Effector memory CD8-positive, alpha-beta T cell (primary cell): ENCODE data around the gene DDR2.

Experiments
- ATAC-seq: fragments of 150-1000 bp; cut with Tn5 transposase; replicated peaks from 2 replicates; pipeline ENCODE4 v1.10.0; 2021; ENCODE audit warnings: mild to moderate bottlenecking, moderate library complexity
- DNase-seq, 3 experiments: peaks; one replicate each; pipeline ENCODE4 v3.0.0; 2021
- H3K27ac Mint-ChIP-seq, 2 donors: one replicate each; pipeline ENCODE4 v1.8.0; 2022; ENCODE audit warnings: mild to moderate bottlenecking in 2 of 2, mixed read lengths in 2 of 2, moderate library complexity in 2 of 2
- H3K27me3 Mint-ChIP-seq, 2 donors: one replicate each; pipeline ENCODE4 v1.8.0; 2022; ENCODE audit warnings: mixed read lengths in 2 of 2
- H3K36me3 Mint-ChIP-seq: one replicate; pipeline ENCODE4 v1.8.0; 2022; ENCODE audit warnings: mild to moderate bottlenecking, moderate library complexity, mixed read lengths; ENCODE audit not compliant: insufficient read depth
- H3K4me1 Mint-ChIP-seq, 2 donors: one replicate each; pipeline ENCODE4 v1.8.0; 2022; ENCODE audit warnings: low read depth in 2 of 2, mixed read lengths in 2 of 2
- H3K4me3 Mint-ChIP-seq, 2 donors: one replicate each; pipeline ENCODE4 v1.8.0; 2022; ENCODE audit warnings: mild to moderate bottlenecking in 2 of 2, mixed read lengths in 2 of 2, moderate library complexity in 2 of 2
- H3K9me3 Mint-ChIP-seq, 2 donors: one replicate each; pipeline ENCODE4 v1.8.0; 2022; ENCODE audit warnings: mixed read lengths in 2 of 2

DDR2 gene

GRCh38 chr1:162682013-162682419 is 49.8 kb downstream of the DDR2 start:
- DNase-seq (no peak), ATAC-seq (no peak)
- Mint-ChIP-seq H3K27me3 (peaks cover under 1 to 3% of the 10 kb centered on the region in 2 donors), H3K4me3 (no peak overlapping the region), H3K4me1 (no peaks in the 10 kb centered on the region), H3K36me3 (no peaks in the 10 kb centered on the region), H3K9me3 (no peaks in the 10 kb centered on the region), H3K27ac (no peak overlapping the region)

- Mint-ChIP-seq H3K27me3 (peaks cover 8 to 9% of the 10 kb centered on the region in 2 donors), H3K4me3 (no peak overlapping the region), H3K36me3 (no peaks in the 10 kb centered on the region), H3K9me3 (no peaks in the 10 kb centered on the region), H3K4me1 (no peaks in the 10 kb centered on the region), H3K27ac (no peak overlapping the region)
- ATAC-seq (no peak), DNase-seq (no peak)
Observed at GRCh38 chr1:162687870-162688269, 55.6 kb downstream of the DDR2 start.

- no peak for ATAC-seq
- Mint-ChIP-seq H3K4me1 (no peaks in the 10 kb centered on the region), H3K36me3 (no peaks in the 10 kb centered on the region), H3K9me3 (no peaks in the 10 kb centered on the region), H3K27me3 (peaks cover 9 to 13% of the 10 kb centered on the region in 2 donors), H3K27ac (no peak overlapping the region), H3K4me3 (no peak overlapping the region)
- no peak for DNase-seq
Observed at GRCh38 chr1:162688521-162688920, 56.3 kb downstream of the DDR2 start.

- no peak overlapping the region for H3K4me3 Mint-ChIP-seq
- no peak for DNase-seq
- H3K27ac Mint-ChIP-seq, result no peak overlapping the region
- H3K36me3 Mint-ChIP-seq, result no peaks in the 10 kb centered on the region
- H3K4me1 Mint-ChIP-seq, result no peaks in the 10 kb centered on the region
- H3K9me3 Mint-ChIP-seq, result no peaks in the 10 kb centered on the region
- H3K27me3 Mint-ChIP-seq, result peaks cover 9 to 14% of the 10 kb centered on the region in 2 donors
- ATAC-seq, result no peak
Observed at GRCh38 chr1:162688931-162689330, 56.7 kb downstream of the DDR2 start.

GRCh38 chr1:162689745-162690671 is 57.7 kb downstream of the DDR2 start:
- DNase-seq (no peak), ATAC-seq (no peak)
- Mint-ChIP-seq H3K36me3 (no peaks in the 10 kb centered on the region), H3K9me3 (no peaks in the 10 kb centered on the region), H3K4me1 (no peaks in the 10 kb centered on the region), H3K4me3 (no peak overlapping the region), H3K27ac (no peak overlapping the region), H3K27me3 (peaks cover 9 to 19% of the 10 kb centered on the region in 2 donors)

DNA sequence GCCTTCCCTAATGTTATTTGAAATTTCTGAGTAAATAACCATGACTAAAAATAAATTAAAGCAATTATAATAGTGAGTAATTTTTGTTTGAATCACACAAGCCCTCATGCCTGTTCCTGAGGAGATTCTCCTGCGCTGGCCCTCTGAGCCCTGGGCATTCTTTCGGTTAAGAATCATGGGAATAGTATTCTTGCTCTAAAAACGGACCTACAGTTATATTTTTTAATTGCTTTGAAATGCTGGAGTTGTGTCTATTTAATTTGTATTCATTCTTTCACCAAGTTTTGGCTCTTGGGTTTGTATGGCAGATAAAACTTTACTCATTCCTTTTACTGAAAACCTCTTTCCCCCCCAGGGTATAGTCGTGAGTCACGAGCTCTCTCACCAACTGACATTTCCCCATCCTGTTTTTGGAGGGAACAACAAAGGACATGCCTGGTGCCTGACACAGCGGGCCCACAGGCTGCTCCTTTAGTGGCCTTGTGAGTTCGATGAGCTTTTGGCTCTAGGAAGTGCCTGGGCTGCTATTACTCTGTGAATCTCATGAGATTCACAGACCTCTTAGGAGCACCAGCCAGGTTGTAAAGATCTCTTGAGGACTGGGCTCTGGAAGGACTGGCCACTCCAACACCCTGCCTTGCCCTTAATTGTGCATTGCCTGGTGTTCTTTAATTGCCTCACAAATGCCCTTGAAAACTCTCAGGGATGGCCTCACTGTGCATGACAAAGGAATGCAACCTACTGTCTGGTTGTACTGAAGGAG is 58.6 kb downstream of the DDR2 start:
- Mint-ChIP-seq H3K4me1 (no peaks in the 10 kb centered on the region), H3K36me3 (no peaks in the 10 kb centered on the region), H3K9me3 (no peaks in the 10 kb centered on the region), H3K27me3 (peaks cover 9 to 19% of the 10 kb centered on the region in 2 donors), H3K4me3 (no peak overlapping the region), H3K27ac (no peak overlapping the region)
- DNase-seq, result no peak
- no peak for ATAC-seq

- ATAC-seq, result no peak
- no peak overlapping the region for H3K4me3 Mint-ChIP-seq
- H3K36me3 Mint-ChIP-seq, result no peaks in the 10 kb centered on the region
- DNase-seq, result no peak
- peaks cover 15 to 16% of the 10 kb centered on the region in 2 donors for H3K27me3 Mint-ChIP-seq
- H3K4me1 Mint-ChIP-seq, result no peaks in the 10 kb centered on the region
- H3K27ac Mint-ChIP-seq, result no peak overlapping the region
- no peaks in the 10 kb centered on the region for H3K9me3 Mint-ChIP-seq
Observed at GRCh38 chr1:162691999-162692575, 59.8 kb downstream of the DDR2 start.

- H3K27ac Mint-ChIP-seq, result no peak overlapping the region
- H3K9me3 Mint-ChIP-seq, result no peaks in the 10 kb centered on the region
- no peak for ATAC-seq
Observed at GRCh38 chr1:162694911-162695310, 62.6 kb downstream of the DDR2 start.

GRCh38 chr1:162695687-162696086 is 63.4 kb downstream of the DDR2 start:
- DNase-seq (no peak), ATAC-seq (no peak)
- Mint-ChIP-seq H3K27me3 (peaks cover 9 to 11% of the 10 kb centered on the region in 2 donors), H3K4me1 (no peaks in the 10 kb centered on the region), H3K36me3 (no peaks in the 10 kb centered on the region), H3K27ac (no peak overlapping the region), H3K9me3 (no peaks in the 10 kb centered on the region), H3K4me3 (no peak overlapping the region)

More at GRCh38 chr1:162694911-162695310, 62.6 kb downstream of the DDR2 start:
- DNase-seq, result no peak
- H3K27me3 Mint-ChIP-seq, result peaks cover 9 to 11% of the 10 kb centered on the region in 2 donors
- H3K4me1 Mint-ChIP-seq, result no peaks in the 10 kb centered on the region
- H3K4me3 Mint-ChIP-seq, result no peak overlapping the region
- no peaks in the 10 kb centered on the region for H3K36me3 Mint-ChIP-seq

GRCh38 chr1:162696286-162696862 is 64.1 kb downstream of the DDR2 start:
- no peak for DNase-seq
- no peak for ATAC-seq
- H3K9me3 Mint-ChIP-seq, result no peaks in the 10 kb centered on the region
- H3K36me3 Mint-ChIP-seq, result no peaks in the 10 kb centered on the region
- no peaks in the 10 kb centered on the region for H3K4me1 Mint-ChIP-seq
- no peak overlapping the region for H3K27ac Mint-ChIP-seq
- H3K4me3 Mint-ChIP-seq, result no peak overlapping the region
- H3K27me3 Mint-ChIP-seq, result peaks cover 9 to 11% of the 10 kb centered on the region in 2 donors

DNA sequence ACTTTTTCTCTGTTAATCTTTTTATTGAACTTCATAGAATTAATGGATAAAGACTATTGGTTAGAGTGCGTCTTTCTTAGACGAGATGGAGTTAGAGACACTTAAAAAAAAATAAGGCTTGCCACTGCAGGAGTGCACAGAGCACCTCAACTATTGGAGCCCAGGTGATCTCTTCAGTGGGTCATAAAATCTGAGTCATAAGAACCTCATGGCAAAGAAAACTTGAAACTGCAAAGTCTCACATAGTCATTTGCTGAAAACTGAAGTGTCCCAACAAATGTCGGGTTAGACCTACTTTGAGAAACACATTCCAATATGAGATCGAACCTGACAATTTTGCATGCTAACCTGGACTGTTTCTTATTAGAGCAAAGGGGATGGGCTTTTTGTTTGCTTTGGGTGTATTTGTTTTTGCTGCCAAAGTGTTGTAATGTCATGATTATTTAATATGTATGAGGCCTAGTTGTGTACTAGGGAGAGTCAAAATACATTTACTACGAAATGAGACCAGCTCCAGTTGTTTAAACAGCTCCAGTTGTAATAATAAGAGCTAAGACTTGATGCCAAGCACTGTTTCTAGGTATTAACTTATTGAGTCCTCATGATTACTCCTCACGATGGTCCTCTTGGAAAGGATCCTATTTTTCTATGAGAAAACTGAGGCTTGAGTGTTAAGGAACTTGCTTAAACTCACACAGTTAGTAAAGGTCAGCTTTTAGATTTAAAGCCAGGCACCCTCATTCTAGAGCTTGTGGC is 65.1 kb downstream of the DDR2 start:
- Mint-ChIP-seq H3K27me3 (peaks cover 9 to 11% of the 10 kb centered on the region in 2 donors), H3K4me1 (no peaks in the 10 kb centered on the region), H3K27ac (no peak overlapping the region), H3K36me3 (no peaks in the 10 kb centered on the region), H3K9me3 (no peaks in the 10 kb centered on the region), H3K4me3 (no peak overlapping the region)
- DNase-seq, result no peak
- no peak for ATAC-seq

DNA sequence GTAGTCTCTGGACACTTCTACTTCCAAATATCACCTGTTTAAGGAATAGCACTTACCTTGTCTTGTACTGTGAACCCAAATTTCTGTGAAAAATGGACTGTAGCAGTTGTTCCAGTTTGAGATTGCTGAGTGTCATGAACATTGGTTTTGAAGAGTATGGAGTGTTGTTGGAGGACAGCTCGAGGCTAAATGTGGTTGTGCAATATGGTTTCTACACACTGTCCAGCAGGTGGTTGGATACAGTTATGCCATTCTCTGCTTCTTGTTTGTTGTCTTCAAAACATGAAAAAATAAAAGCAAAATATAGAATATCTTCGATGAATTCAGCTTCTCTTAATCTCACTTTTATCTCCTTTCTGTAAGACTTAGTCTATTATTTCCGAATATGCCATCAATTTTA is 67.1 kb downstream of the DDR2 start:
- ATAC-seq (no peak), DNase-seq (no peak)
- Mint-ChIP-seq H3K27me3 (peaks cover under 1 to 9% of the 10 kb centered on the region in 2 donors), H3K4me3 (no peak overlapping the region), H3K9me3 (no peaks in the 10 kb centered on the region), H3K36me3 (no peaks in the 10 kb centered on the region), H3K4me1 (no peaks in the 10 kb centered on the region), H3K27ac (no peak overlapping the region)

DNA sequence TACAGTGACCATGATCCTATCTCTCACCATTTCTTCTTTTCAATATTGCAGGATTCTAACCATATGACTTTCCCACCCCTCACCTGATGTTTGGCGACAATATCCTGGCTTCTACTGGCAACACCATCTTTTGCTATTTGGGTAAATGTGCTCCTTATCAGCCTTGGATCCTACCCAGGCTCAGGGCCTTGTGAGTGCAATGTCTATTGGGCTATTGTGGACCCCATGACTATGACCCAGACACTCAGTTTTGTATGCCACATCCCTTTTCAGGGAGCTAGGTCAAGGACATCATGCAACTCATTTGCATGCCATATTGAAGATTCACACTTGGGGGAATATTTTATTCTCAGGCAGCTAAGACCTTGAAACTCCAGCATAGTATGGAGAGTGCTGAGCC is 67.9 kb downstream of the DDR2 start:
- no peaks in the 10 kb centered on the region for H3K9me3 Mint-ChIP-seq
- ATAC-seq, result no peak
- H3K4me3 Mint-ChIP-seq, result no peak overlapping the region
- H3K27ac Mint-ChIP-seq, result no peak overlapping the region
- H3K36me3 Mint-ChIP-seq, result no peaks in the 10 kb centered on the region
- no peak for DNase-seq
- no peaks in the 10 kb centered on the region for H3K4me1 Mint-ChIP-seq
- H3K27me3 Mint-ChIP-seq, result peaks cover 0 to 9% of the 10 kb centered on the region in 2 donors
